Cortex of kidney (tissue), 1 donor: Measurements from ENCODE around the gene HMGA1.

Source experiments
- DNase-seq: peaks from one replicate; lab custom pipeline; 2025; lab: John Stamatoyannopoulos, UW

Gene HMGA1, protein sequence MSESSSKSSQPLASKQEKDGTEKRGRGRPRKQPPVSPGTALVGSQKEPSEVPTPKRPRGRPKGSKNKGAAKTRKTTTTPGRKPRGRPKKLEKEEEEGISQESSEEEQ

DNA sequence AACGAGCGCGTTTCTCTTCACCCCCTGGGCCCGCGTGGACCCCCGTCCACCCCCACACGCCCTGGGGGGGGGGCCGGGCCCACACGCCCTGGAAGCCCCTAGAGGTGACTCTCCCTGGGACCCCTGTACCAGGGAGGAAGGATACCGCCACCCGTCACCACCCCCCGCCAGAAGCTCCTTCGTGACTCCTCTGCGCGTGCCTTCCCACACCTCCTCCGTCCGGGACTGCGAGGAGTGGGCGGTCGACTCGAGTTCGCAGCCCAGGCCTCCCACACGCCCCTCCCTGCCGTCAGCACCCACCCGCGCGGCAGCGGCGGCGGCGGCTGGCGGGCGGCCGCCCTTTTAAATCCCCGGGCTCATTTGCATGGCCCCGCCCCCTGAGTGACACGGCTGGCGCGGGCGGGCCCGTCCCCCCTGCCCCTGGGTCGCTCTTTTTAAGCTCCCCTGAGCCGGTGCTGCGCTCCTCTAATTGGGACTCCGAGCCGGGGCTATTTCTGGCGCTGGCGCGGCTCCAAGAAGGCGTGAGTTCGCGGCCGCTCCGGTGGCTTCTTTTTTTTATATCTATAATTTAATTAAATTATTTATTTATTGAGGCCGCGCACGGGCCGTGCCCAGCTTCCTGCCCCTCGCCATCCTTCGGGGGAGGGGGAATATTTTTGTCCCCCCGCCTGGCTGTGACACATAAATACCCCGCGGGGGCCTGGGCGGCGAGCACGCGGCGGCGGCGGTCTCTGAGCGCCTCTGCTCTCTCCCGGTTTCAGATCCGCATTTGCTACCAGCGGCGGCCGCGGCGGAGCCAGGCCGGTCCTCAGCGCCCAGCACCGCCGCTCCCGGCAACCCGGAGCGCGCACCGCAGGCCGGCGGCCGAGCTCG, at the start of gene HMGA1:
Gene HMGA1, plus strand, starts transcription at position 431 of the 873 bp plus-strand sequence. CDS start 3,908 bp downstream, outside the sequence.
- DNase-seq = no peak

DNA sequence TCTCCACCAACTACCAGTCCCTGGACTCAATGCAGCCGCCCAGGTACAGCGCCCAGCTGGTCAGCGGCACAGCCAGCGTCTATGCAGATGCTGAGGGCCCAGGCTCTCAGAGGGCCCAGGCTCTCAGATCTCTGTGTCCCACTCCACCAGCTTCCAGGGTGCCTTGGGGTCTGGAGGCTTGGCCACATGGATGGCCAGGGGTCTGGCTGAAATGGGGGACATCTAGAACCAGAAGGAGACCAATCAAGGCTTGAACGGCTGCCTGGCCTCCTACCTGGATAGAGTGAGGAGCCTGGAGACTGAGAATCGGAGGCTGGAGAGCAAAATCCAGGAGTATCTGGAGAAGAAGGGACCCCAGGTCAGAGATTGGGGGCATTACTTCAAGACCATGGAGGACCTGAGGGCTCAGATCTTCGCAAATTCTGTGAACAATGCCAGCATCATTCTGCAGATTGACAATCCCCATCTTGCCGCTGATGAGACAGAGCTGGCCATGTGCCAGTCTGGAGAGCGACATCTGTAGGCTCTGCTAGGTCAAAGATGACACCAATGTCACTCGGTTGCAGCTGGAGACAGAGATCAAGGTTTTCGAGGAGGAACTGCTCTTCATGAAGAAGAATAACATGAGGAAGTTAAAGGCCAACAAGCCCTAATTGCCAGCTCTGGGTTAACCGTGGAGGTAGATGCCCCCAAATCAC, 46.7 kb upstream of the HMGA1 start:
- DNase-seq = no peak

DNA sequence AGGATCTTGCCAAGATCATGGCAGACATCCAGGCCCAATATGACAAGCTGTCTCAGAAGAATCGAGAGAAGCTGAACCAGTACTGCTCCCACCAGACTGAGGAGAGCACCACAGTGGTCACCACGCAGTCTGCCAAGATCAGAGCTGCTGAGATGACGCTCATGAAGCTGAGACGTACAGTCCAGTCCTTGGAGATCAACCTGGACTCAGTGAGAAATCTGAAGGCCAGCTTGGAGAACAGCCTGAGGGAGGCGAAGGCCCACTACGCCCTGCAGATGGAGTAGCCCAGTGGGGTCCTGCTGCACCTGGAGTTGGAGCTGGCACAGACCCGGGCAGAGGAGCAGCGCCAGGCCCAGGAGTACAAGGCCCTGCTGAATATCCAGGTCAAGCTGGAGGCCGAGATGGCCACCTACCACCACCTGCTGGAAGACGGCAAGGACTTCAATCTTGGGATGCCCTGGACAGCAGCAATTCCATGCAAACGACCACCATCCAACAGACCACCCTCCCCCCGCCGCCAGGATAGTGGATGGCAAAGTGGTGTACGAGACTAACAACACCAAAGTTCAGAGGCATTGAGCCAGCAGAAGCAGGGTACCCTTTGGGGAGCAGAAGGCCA, 46.1 kb upstream of the HMGA1 start:
- DNase-seq = no peak

DNA sequence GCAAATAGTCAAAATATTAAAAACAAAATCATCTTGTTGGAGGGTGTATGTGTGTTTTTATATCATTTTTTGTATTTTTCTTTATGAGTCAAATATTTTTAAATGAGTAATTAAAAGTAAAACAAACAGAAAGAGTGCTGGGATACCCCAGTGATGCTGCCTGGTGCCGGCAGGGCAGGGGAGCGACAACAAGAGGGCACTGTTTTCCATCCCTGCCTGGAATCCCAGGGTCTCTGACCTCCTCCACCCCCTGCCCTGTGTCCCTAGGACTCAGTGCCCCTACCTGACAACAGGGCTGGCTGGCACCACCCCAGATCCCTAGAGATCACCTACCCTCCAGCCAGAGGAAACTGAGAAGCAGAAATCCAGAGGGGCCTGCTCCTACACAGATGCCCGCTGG, 41.9 kb upstream of the HMGA1 start:
- no peak for DNase-seq

DNA sequence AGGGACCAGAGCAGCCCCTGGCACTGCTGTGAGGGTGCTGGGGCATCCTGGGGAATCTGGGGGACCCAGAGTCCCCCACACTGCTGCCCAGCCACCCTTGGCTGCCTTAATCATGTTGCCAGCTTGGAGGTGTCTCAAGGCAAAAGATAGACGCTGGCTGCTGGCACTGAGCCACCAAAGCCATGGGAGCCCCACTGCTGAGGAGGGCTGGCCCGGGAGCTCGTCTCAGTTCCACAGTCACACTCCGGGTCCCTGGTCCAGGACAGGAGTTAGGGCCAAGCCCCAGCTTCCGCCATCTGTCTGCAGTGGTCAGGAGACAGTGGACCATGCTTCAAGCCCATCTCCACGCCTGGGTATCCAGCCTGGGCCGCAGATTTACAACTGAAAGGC, 41.0 kb upstream of the HMGA1 start:
- no peak for DNase-seq

DNA sequence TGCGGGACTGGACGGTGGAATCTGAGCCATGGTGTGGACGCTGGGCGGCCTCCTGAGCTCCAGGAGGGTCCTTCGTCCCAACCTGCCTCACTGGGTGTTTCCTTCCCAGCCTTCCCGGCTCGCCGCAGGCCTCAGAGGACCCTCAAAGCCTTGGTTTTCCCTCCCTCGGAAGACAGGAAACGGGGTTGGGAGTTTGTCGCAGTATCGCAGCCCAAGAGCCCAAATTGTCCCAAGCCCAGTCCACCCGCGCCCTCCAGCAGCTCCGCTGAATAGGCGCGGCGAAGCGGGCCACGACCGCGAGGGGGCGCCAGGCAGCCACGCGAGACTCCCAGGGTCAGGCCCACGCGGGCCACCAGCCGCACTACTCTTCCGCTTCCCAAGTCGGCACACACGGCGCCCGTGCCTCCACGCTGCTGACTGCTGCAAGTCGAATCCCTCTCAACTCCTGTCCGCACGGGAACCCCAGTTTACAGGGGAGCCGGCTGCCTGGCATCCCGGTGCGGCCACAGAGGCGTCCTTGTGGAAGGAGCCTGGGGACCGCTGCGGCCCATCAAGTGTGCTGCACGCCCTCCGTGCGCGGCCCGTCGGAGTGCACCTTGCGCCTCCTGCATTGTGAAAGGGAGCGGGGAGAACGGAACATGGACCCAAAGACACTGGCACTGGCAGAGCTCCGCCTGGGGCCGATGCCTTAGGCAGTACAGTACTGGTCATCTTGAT, 40.4 kb upstream of the HMGA1 start:
- DNase-seq = no peak

DNA sequence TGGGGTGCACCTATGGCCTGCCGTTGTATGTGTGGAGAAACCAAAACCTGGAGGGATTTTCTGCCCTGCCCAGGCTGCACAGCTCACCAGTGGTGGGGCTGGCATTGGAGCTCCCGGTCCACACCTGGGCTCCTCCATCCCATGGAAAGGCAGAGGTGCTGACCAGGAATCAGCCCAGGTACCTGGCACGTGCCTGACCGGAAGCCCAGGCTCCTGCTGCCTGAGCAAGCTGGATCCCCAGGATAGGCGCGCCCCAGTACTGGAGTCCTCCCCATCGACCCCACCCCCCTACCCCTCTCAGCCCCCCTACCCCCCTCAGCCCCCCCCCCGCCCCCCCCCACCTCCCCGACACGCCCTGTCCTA, 39.9 kb upstream of the HMGA1 start:
- no peak for DNase-seq

DNA sequence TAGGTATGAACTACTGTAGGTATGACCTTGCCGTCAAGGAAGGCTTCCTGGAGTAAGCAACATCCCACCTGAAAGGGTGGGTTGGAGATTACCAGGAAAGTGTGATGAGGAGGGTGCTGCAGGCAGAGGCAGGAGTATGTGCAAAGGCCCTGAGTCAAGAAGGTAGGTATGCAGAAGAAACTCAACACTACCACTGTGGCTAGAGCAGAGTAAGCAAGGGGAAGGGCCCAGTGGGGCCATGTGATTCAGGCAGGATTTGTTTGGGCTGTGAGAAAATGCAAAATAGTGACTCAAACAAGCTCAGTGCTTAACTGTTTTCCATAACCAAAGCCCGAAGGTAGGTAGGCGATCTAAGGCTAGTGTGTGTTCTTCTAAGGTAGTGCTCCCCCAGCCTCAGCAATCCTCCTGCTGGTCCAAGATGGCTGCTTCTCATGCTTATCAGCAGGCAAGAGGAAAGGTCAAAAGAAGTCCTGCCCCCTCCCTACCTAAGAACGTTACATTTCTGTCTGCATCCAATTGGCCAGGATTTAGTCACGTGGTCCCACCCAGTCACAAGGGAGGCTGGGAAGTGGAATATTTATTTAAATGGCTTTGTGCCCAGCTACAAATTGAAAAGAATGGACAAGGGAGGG, 36.2 kb upstream of the HMGA1 start:
- DNase-seq = no peak

DNA sequence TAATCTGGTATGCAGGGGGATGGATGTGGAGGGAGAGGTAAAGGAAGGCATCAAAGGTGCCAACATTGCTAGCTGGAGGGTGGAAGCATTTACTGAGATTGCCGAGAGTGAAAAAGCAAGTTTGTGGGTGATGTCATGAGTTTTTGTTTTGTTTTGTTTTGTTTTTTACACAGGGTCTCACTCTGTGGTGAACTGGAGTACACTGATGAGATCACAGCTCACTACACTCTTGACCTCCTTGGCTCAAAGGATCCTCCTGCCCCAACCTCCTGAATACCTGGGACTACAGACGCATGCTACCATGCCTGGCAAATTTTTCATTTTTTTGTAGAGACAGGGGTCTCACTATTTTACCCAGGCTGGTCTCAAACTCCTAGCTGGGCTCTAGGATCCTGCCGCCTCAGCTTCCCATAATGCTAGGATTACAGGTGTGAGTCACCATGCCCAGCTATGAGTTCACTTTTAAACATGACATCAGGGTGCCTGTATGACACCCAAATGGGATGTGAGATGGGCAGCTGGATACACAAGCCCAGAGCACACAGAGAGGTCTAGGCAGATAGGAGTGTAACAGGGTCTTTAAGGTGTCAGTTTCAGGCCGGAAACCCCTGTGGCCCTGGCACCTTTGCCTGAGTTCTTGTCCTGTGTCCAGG, 35.1 kb upstream of the HMGA1 start:
- DNase-seq = no peak

DNA sequence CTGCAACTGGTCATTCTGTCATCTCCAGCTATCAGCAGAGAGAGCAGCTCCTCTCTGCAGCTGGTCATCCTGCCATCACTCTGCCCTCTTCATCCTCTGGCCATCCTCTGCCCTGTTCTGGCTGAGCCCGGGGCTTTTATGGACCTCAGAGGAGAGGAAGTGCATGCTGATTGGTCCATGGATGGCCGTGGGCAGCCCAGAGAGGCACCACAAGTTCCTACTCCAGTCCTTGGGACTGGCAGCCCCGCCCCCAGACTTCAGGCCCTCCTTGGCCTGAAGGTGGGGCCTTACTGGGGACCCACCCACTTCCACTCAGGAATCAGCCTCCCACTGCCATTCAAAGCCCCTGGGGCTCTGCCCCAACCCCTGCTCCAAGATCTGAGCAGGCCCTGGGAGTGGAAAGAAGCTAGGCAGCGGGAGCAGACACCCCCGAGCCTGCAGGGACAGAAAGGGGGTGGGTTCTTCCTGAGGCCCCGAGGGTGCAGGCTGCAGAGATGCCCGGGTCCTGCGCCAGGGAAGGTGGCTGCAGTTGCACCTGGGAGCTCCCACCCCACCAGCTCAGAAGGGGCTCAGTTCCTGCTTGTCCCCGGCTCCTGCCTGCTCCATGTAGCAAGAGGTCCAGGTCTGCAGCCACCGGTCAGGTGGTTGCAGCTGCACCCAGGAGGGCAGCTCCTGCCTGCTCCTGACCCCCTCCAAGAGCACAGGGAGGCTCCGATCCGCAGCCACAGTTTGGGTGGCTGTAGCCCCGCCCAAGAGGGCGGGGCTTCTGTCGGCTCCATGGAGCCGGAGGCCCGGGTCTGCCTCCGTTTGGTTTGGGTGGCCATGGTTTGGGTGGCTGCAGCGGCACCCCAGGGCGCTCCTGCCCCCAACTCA, 34.1 kb upstream of the HMGA1 start:
- no peak for DNase-seq

DNA sequence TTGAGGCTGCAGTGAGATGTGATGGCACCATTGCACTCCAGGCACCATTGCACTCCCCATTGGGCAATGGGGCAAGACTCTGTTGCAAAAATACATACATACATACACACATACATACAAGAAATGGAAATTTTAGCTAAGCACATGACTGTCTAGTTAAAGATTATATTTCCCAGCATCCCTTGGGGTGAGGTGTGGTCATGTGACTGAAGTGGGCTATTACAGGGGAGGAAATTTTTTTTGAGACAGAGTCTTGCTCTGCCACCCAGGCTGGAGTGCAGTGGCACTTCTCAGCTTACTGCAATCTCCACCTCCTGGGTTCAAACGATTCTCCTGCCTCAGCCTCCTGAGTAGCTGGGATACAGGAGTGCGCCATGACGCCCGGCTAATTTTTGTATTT, 32.0 kb upstream of the HMGA1 start:
- DNase-seq = no peak

DNA sequence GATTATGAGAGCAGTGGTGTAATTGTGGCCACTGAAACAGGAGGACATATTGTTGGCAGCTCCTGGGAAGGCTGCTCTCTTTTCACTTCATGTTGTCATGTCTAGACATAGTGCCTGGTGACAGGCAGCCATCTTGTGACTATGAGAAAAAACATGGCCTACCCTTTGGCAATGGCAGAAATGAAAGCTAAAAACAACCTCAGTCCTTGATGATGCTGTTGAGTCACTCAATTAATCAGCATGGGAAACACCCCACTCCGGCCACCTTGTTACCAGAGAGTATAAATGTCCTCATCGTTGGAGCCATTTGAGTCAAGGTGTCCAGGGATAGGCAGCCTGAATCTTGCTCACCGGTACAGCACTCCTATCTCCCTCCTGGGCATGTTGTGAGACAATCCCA, 31.2 kb upstream of the HMGA1 start:
- no peak for DNase-seq

DNA sequence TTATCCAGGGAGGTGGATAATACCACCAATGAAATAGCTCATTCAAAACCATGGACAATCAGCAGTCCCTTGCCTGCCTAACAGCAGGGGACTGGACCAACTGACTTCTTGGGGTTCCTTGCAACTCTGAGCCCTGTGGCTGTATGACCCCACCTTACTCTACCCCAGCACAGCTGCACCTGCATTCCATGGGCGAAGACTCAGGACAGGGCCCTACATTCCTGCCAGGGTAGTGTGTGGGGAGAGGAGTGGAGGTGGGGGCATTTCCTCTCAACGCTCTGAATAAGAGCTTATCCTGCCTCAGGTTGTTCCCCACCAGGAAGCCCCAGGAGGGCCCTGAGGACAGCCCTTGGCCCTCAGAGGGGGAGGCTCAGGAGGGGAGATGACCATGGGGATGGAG, 30.8 kb upstream of the HMGA1 start:
- DNase-seq = no peak

DNA sequence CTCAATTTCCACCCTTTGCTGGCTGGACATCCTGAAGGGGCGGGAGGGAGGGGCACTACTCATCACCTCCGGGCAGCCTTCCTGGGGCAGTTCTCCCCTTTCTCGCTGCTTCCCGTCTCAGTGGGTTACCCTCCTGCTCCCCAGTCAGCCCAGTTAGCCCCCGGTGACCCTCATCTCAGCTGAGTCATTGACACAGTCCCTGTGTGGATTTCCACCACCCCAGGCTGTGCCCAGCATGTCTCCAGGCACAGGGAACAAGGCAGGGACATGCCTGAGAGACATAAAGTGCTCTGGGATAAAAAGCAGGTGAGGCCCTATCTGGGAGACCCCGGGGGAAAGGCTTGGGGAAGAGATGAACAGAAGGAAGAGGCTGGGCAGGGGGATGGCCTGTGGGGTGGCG, 29.9 kb upstream of the HMGA1 start:
- no peak for DNase-seq

DNA sequence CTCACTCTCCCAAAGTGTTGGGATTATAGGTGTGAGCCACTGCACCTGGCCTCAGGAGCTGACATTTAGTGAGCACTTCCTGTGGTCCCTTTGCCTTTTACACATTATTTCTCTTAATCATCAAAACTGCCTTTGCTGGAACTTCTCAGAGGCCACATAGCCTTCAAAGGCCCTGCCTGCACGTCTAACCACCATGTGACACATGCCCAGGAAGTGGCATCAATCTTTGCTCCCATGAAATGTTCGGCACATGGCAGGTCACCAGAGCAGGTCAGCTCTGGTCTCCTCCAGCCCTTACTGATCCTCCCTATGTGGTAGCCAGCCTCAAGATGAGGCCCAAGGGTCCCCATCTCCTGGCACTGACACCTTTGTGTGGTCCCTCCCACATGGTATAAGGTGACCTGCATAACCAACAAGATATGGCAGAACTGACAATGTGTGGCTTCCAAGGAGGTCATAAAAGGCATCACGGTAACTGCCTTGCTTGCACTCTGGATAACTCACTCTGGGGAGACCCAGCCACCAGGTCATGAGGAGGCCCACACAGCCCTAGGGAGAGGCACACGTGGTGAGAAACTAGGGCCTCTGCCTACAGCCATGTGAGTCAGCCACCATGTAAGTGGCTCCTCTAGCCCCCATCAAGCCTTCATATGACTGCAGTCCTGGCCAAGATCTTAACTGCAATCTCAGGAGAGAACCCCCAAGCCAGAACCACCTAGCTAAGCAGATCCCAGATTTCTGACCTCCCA, 28.8 kb upstream of the HMGA1 start:
- no peak for DNase-seq

DNA sequence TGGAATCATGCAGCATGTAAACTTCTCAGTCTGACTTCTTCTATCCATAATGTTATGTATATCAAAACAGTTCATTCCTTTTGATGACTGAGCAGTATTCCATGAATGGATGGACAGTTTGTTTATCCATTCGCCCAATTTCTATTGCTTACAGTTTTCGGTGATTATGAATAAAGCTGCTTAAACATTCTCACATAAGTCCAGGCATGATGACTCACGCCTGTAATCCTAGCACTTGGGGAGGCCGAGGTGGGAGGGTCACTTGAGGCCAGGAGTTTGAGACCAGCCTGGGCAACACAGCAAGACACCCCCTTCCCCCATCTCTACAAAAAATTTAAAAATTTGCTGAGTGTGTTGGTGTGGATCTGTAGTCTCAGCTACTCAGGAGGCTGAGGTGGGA, 22.9 kb upstream of the HMGA1 start:
- no peak for DNase-seq

DNA sequence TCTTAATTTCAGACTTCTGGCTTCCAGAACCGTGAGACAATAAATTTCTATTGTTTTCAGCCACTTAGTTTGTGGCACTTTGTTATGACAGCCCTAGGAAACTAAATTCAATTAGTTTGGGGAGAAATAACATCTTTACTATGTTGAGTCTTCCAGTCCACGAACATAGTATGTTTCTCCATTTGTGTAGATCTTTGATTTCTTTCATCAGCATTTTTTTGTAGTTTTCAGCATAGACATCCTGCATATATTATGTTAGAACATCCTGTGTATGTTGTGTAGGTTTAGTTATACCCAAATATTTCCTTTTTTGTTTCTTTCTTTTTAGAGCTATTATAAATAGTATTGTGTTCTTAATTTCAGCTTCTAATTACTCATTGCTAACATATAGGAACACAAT, 18.0 kb upstream of the HMGA1 start:
- no peak for DNase-seq

DNA sequence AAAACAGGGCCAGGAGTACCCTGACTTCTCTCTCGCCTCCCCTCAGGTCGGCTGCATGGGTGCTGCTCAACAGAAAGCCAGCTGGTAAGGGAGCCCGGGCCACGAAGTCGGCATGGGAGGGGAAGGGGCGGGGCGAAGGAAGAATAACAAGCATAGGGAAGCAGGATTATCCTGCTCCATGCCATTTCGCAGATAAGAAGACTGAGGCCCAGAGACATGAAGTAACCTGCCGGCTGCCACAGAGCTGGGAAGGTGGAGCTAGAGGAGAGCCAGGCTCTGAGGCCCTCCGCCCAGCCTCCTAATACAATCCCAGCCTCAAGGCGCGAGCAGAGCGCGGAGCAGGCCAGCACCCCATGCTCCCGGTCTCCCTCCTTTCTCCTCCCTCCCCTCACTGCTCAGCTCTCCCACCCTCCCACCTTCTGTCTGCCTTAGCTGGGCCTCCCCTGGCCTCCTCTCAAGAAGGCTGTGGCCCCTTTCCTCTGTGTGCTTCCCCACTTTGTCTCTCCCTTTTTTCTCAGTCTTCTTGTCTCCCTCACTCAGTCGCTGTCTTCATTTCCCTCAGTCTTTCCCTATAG, 13.2 kb upstream of the HMGA1 start:
- no peak for DNase-seq
